Measurements from ENCODE around the gene ZBTB32.
"Not testable (repeated sequence)": the region's sequence is repeated elsewhere in the genome, so short reads cannot be mapped to it uniquely, and the experiment has no call there.

Gene ZBTB32

GRCh38 chr19:35720648-35721047, 16.3 kb downstream of the ZBTB32 start:
- no peak for FAIRE-seq

- FAIRE-seq, result no peak
Observed at GRCh38 chr19:35721374-35721773, 17.0 kb downstream of the ZBTB32 start.

- FAIRE-seq, result no peak
Observed at GRCh38 chr19:35722461-35722860, 18.1 kb downstream of the ZBTB32 start.

DNA sequence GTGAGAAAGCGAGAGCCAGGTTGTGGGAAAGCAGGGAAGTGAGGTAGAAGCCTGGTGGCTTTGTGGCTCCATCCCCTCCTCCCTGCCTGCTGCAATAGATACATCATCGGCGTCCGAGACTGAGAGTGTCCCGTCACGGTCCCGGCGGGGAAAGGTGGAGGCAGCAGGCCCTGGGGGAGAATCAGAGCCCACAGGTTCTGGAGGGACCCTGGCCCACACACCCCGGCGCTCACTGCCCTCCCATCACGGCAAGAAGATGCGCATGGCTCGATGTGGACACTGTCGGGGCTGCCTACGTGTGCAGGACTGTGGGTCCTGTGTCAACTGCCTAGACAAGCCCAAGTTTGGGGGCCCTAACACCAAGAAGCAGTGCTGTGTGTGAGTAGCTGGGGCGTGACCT, 18.5 kb downstream of the ZBTB32 start:
- no peak for FAIRE-seq

- FAIRE-seq, result no peak
Observed at GRCh38 chr19:35723671-35724070, 19.3 kb downstream of the ZBTB32 start.

DNA sequence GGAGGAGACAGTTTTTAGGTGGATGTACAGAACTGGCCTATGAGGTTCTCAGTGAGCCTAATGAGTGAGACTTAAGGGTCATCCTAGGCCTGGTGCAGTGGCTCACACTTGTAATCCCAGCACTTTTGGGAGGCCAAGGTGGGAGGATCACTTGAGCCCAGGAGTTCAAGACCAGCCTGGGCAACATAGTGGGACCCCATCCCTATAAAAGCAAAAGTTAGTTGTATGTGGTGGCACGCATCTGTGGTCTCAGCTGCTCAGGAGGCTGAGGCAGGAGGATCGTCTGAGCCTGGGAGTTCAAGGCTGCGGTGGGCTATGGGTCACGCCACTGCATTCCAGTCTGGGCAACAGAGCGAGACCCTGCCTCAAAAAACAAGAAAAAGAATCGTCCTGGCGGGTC, 19.8 kb downstream of the ZBTB32 start:
- not testable (repeated sequence) for FAIRE-seq

DNA sequence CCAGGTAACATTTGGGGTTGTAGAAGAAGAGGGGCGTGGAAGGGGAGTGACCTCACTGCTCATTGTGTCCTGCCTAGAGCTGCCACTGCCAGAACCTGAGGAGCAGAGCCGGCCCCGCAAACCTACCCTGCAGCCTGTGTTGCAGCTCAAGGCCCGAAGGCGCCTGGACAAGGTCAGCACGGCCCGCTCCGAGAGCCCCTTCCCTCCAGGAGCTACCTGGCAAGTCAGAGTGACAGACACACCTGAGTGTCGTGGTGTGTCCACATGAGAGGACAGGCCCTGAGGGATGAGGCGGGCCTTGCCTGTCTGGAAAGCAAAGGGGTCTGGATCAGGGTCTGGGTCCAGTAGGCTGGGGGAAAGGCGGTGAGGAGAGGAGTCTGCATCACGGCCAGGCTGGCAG, 20.2 kb downstream of the ZBTB32 start:
- no peak for FAIRE-seq

GRCh38 chr19:35725216-35725861, 21.0 kb downstream of the ZBTB32 start:
- FAIRE-seq, result no peak

DNA sequence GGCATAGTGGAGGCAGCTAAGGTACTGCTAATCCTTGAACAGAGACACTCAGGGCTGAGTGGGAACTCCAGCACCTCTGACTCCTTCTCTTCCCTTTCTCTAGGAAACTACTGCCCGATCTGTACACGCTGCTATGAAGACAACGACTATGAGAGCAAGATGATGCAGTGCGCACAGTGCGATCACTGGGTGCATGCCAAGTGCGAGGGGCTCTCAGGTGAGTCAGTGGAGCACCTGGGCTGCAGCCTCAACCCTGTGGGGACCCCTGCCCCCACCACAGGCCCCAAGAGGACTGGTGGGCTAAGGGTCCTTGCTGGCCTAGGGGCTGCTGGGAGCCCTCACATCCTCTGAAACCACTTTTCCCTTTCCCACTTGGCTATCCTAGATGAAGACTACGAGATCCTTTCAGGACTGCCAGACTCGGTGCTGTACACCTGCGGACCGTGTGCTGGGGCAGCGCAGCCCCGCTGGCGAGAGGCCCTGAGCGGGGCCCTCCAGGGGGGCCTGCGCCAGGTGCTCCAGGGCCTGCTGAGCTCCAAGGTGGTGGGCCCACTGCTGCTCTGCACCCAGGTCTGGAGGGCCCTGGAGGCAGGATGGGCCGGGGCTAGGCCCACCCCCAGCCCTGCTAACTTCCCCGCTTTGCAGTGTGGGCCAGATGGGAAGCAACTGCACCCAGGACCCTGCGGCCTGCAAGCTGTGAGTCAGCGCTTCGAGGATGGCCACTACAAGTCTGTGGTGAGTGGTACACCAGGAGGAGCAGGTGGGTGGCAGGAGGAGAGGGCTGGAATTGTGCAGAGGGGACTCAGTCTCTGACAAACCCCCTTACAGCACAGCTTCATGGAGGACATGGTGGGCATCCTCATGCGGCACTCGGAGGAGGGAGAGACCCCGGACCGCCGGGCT, 22.9 kb downstream of the ZBTB32 start:
- no peak for FAIRE-seq

- FAIRE-seq, result no peak
Observed at GRCh38 chr19:35727956-35728706, 23.8 kb downstream of the ZBTB32 start.

DNA sequence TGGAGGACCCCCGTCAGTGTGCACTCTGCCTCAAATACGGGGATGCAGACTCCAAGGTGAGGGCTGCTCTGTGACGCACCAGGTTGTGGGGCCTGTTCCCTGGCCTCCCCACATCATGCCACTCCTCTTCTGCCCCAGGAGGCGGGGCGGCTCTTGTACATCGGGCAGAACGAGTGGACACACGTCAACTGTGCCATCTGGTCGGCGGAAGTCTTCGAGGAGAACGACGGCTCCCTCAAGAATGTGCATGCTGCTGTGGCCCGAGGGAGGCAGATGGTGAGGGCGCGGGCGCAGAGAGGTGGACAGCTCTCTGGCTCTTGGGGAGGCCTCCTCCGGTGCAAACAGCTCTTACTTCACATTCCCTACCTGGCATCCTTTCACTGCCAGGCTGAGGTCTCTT, 24.7 kb downstream of the ZBTB32 start:
- FAIRE-seq, result no peak

GRCh38 chr19:35729763-35730162, 25.4 kb downstream of the ZBTB32 start:
- no peak for FAIRE-seq

- no peak for FAIRE-seq
Observed at GRCh38 chr19:35730326-35730725, 26.0 kb downstream of the ZBTB32 start.

- FAIRE-seq, result no peak
Observed at GRCh38 chr19:35731353-35731752, 27.0 kb downstream of the ZBTB32 start.

- no peak for FAIRE-seq
Observed at GRCh38 chr19:35731779-35732405, 27.5 kb downstream of the ZBTB32 start.

DNA sequence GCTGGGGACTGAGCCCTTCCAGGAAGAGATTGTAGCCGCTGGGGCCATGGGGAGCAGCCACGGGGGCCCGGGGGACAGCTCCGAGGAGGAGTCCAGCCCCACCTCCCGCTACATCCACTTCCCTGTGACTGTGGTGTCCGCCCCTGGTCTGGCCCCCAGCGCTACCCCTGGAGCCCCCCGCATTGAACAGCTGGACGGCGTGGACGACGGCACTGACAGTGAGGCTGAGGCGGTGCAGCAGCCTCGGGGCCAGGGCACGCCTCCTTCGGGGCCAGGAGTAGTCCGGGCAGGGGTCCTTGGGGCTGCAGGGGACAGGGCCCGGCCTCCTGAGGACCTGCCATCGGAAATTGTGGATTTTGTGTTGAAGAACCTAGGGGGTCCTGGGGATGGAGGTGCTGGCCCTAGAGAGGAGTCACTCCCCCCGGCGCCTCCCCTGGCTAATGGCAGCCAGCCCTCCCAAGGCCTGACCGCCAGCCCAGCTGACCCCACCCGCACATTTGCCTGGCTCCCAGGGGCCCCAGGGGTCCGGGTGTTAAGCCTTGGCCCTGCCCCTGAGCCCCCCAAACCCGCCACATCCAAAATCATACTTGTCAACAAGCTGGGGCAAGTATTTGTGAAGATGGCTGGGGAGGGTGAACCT, 28.3 kb downstream of the ZBTB32 start:
- no peak for FAIRE-seq

GRCh38 chr19:35733180-35734125, 29.1 kb downstream of the ZBTB32 start:
- FAIRE-seq, result no peak

- no peak for FAIRE-seq
Observed at GRCh38 chr19:35734273-35734672, 29.9 kb downstream of the ZBTB32 start.

GRCh38 chr19:35734889-35735288, 30.5 kb downstream of the ZBTB32 start:
- FAIRE-seq, result no peak

DNA sequence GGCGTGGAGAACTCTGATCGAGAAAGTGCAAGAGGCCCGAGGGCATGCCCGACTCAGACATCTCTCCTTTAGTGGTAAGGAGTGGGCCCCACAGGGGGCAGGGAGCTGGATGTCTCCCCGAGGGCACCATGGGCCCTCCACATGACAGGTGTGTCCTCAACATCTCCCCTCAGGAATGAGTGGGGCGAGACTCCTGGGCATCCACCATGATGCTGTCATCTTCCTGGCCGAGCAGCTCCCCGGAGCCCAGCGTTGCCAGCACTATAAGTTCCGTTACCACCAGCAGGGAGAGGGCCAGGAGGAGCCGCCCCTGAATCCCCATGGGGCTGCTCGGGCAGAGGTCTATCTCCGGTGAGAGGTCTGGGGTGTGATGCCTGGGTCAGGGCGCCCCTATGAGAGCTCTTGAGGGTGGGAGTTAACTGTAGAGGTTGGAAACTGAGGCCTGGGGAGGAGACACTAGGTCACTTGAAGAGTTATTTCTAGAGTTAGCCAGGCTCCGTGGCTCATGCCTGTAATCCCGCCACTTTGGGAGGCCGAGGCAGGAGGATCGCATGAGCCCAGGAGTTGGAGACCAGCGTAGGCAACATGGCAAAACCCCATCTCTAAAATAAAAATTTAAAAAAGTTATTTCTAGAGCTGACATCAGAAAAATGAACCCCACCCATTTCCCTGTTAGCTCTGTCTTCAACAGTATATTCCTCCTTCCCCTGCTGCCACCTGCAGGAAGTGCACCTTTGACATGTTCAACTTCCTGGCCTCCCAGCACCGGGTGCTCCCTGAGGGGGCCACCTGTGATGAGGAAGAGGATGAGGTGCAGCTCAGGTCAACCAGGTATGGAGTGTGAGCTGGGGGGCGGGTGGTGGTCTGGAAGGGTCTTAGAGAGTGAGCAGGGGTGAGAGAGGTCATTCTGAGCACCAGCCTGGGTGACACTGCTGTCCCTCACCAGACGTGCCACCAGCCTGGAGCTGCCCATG, 32.8 kb downstream of the ZBTB32 start:
- FAIRE-seq, result no peak

Measured in A204.1 (cell line).